ENCODE results near the gene DAZL. TPM values are rescaled to one million over a fixed set of nuclear protein-coding genes. Genes with fewer than 3 reads are reported as not detected.
A peak's percentile ranks its signal among the peaks of the same experiment; 100 is the strongest.

The DAZL gene
- total and polyA plus RNA-seq, 10 of the 15 experiments (the other 5 are each of a cell fraction or from before 2014, with no cell fraction given), result 0.04 to 0.48 (median 0.13) TPM; not detected in 1

GRCh38 chr3:16596352-16597032 is 8.7 kb downstream of the DAZL start (continued):
- TF ChIP-seq CEBPB (IDR thresholded peaks at IDR 0.05; ENCODE audit: borderline replicate concordance in 1 of 2, low read depth in 2 of 2, low read length in 2 of 2) (0 out of 4 replicates have a peak, but pooled peaks of 1 of the 2 experiments have one; percentile 73), JUND (IDR thresholded peaks at IDR 0.05; ENCODE audit: low read depth, low read length) (0 out of 2 replicates have a peak, but pooled peaks have one; percentile 18), KAT2A (conservative IDR thresholded peaks at IDR 0.05; ENCODE audit: control insufficient read depth, low read depth, low read length) (no peak), NFYB (IDR thresholded peaks at IDR 0.05; ENCODE audit: insufficient read depth, low read depth, low read length) (no peak), TCF12 (IDR thresholded peaks at IDR 0.05; ENCODE audit: low read depth, low read length) (no peak), SMAD5 (IDR thresholded peaks at IDR 0.05; ENCODE audit: low read depth) (no peak), PKNOX1 (IDR thresholded peaks at IDR 0.05) (no peak), NBN (IDR thresholded peaks at IDR 0.05) (no peak), MYB (IDR thresholded peaks at IDR 0.05; ENCODE audit: borderline replicate concordance, low read depth, low read length) (no peak), SUZ12 (IDR thresholded peaks at IDR 0.05; ENCODE audit: unreplicated experiment) (no peak), SREBF2 (IDR thresholded peaks at IDR 0.05; ENCODE audit: low read length) (no peak), HSF1 (IDR thresholded peaks at IDR 0.05; ENCODE audit: low read depth, low read length) (no peak), CBX5 (IDR thresholded peaks at IDR 0.05; ENCODE audit: low read depth) (no peak), TCF3 (IDR thresholded peaks at IDR 0.05; ENCODE audit: borderline replicate concordance, insufficient read depth, low read depth, low read length) (no peak), SIN3A (IDR thresholded peaks at IDR 0.05; ENCODE audit: low read depth, low read length) (no peak), STAT3 (IDR thresholded peaks at IDR 0.05; ENCODE audit: low read depth, low read length) (no peak), HDAC2 (IDR thresholded peaks at IDR 0.05) (no peak), BACH1 (IDR thresholded peaks at IDR 0.05; ENCODE audit: borderline replicate concordance) (0 out of 2 replicates have a peak, but pooled peaks have one; percentile 19), GABPA (IDR thresholded peaks at IDR 0.05; ENCODE audit: low read depth) (peak; percentile 44; the same call in 1 of the 2 replicates), FOXM1 (IDR thresholded peaks at IDR 0.05; ENCODE audit: low read depth, low read length) (peak; percentile 95; the same call in 1 of the 2 replicates), HDAC6 (IDR thresholded peaks at IDR 0.05; ENCODE audit: unreplicated experiment) (no peak), NR2C2 (IDR thresholded peaks at IDR 0.05; ENCODE audit: borderline replicate concordance, control insufficient read depth, insufficient read length, low read depth) (no peak)
- TF ChIP-seq, protein P1, sequence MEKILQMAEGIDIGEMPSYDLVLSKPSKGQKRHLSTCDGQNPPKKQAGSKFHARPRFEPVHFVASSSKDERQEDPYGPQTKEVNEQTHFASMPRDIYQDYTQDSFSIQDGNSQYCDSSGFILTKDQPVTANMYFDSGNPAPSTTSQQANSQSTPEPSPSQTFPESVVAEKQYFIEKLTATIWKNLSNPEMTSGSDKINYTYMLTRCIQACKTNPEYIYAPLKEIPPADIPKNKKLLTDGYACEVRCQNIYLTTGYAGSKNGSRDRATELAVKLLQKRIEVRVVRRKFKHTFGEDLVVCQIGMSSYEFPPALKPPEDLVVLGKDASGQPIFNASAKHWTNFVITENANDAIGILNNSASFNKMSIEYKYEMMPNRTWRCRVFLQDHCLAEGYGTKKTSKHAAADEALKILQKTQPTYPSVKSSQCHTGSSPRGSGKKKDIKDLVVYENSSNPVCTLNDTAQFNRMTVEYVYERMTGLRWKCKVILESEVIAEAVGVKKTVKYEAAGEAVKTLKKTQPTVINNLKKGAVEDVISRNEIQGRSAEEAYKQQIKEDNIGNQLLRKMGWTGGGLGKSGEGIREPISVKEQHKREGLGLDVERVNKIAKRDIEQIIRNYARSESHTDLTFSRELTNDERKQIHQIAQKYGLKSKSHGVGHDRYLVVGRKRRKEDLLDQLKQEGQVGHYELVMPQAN (conservative IDR thresholded peaks at IDR 0.05), result no peak
- TF ChIP-seq, protein P2, sequence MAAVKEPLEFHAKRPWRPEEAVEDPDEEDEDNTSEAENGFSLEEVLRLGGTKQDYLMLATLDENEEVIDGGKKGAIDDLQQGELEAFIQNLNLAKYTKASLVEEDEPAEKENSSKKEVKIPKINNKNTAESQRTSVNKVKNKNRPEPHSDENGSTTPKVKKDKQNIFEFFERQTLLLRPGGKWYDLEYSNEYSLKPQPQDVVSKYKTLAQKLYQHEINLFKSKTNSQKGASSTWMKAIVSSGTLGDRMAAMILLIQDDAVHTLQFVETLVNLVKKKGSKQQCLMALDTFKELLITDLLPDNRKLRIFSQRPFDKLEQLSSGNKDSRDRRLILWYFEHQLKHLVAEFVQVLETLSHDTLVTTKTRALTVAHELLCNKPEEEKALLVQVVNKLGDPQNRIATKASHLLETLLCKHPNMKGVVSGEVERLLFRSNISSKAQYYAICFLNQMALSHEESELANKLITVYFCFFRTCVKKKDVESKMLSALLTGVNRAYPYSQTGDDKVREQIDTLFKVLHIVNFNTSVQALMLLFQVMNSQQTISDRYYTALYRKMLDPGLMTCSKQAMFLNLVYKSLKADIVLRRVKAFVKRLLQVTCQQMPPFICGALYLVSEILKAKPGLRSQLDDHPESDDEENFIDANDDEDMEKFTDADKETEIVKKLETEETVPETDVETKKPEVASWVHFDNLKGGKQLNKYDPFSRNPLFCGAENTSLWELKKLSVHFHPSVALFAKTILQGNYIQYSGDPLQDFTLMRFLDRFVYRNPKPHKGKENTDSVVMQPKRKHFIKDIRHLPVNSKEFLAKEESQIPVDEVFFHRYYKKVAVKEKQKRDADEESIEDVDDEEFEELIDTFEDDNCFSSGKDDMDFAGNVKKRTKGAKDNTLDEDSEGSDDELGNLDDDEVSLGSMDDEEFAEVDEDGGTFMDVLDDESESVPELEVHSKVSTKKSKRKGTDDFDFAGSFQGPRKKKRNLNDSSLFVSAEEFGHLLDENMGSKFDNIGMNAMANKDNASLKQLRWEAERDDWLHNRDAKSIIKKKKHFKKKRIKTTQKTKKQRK (IDR thresholded peaks at IDR 0.05; ENCODE audit: low read depth, low read length), result no peak
